Cardiac muscle cell (in vitro differentiated cells and primary cell): ENCODE results near the gene CMTM5. TPM values are rescaled to one million over a fixed set of nuclear protein-coding genes. Genes with fewer than 3 reads are reported as not detected.
"Not testable (repeated sequence)": the region's sequence is repeated elsewhere in the genome, so short reads cannot be mapped to it uniquely, and the experiment has no call there.

ENCODE experiments used
- DNase-seq, 2 donors: peaks; one replicate each; pipeline versions ENCODE4 v3.0.0 to v3.0.0-alpha.2; 2010 to 2017; ENCODE audit warnings: low read depth in 1 of 2, low spot score in 1 of 2
- H3K27ac ChIP-seq: fragments of 200-600 bp; sonication (generic); 2 replicates; pipeline ENCODE4 v1.5.1; 2016
- H3K27me3 ChIP-seq: fragments of 200-600 bp; sonication (generic); 2 replicates; pipeline ENCODE4 v1.6.0; 2016; ENCODE audit warnings: control low read depth
- H3K36me3 ChIP-seq: fragments of 200-600 bp; sonication (generic); 2 replicates; pipeline ENCODE4 v1.5.1; 2016; ENCODE audit warnings: control low read depth
- H3K4me1 ChIP-seq: fragments of 200-600 bp; sonication (generic); 2 replicates; pipeline ENCODE4 v1.8.1; 2017; ENCODE audit warnings: low read depth, mild to moderate bottlenecking, mixed run types
- H3K4me3 ChIP-seq: fragments of 200-600 bp; sonication (generic); 2 replicates; pipeline ENCODE4 v1.5.1; 2016; ENCODE audit warnings: mild to moderate bottlenecking
- H3K9me3 ChIP-seq: fragments of 200-600 bp; sonication (generic); 2 replicates; pipeline ENCODE4 v1.5.1; 2017; ENCODE audit warnings: low read depth, mild to moderate bottlenecking, control low read depth
- polyA plus RNA-seq: library from polyadenylated mRNA; unstranded; fragments of >200 nt; fragmentation: Nextera tagmentation; extraction: Ambion mirVana; gene quantifications from 2 replicates; pipeline ENCODE4 v1.2.1, GENCODE V29; 2016
- total RNA-seq: library from RNA; depleted of rRNA; stranded (reverse); fragments of >200 nt; gene quantifications from 2 replicates; pipeline ENCODE4 v1.2.3, GENCODE V29; 2016
- TF ChIP-seq, protein P1 (sequence below): IDR thresholded peaks from 2 replicates; pipeline ENCODE4 v1.5.1; 2012; ENCODE audit warnings: low read depth, mild to moderate bottlenecking, low read length

The CMTM5 gene
- total and polyA plus RNA-seq, 2 experiments from 2014 or later, result 0.21 to 31.4 TPM

DNA sequence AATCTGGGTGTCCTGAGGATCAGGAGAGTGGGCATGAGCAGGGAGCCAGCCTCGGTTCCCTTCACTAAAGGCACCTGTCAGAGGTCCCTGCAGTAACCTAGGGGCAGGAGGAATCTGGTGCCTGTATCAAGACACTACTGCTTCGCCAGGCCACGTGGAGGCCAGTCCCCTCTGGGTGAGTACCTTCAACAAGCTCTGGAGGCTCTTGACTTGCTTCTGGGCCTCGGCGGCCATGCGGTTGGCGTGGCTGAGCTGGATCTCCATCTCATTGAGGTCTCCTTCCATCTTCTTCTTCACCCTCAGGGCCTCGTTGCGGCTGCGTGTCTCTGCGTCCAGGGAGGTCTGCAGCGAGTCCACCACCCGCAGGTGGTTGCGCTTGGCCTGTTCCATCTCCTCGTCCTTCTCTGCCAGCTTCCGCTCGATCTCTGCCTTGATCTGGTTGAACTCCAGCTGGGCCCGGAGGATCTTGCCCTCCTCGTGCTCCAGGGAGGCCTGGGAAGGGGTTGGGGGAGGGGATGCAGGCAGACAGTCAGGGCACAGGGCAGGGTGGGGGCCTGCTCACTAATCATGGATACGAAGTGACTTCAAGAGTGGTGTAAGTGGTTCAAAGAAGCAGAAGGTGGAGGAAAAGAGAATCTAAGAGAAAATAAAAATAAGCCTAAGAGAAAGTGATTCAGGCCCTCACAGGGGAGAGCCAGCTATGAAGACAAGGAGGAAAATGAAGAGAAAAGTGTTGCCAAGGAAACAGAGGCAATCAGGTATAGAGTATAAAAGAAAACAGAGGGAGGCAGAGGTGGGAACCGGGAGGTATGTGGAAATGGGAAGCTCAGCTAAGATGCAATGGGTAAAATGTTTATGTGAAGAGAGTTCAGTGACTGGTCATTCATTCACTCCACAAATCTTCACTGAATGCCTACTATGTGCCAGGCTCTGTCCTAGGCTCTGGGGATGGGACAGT lies 39.3 kb downstream of the CMTM5 start:
- DNase-seq, result no peak
- no peaks in the 10 kb centered on the region for H3K36me3 ChIP-seq
- H3K27ac ChIP-seq, result peak overlapping the region; percentile 30
- peaks cover 28% of the 10 kb centered on the region for H3K4me1 ChIP-seq
- H3K4me3 ChIP-seq, result no peak overlapping the region
- TF ChIP-seq, protein P1, sequence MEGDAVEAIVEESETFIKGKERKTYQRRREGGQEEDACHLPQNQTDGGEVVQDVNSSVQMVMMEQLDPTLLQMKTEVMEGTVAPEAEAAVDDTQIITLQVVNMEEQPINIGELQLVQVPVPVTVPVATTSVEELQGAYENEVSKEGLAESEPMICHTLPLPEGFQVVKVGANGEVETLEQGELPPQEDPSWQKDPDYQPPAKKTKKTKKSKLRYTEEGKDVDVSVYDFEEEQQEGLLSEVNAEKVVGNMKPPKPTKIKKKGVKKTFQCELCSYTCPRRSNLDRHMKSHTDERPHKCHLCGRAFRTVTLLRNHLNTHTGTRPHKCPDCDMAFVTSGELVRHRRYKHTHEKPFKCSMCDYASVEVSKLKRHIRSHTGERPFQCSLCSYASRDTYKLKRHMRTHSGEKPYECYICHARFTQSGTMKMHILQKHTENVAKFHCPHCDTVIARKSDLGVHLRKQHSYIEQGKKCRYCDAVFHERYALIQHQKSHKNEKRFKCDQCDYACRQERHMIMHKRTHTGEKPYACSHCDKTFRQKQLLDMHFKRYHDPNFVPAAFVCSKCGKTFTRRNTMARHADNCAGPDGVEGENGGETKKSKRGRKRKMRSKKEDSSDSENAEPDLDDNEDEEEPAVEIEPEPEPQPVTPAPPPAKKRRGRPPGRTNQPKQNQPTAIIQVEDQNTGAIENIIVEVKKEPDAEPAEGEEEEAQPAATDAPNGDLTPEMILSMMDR, result no peak
- H3K9me3 ChIP-seq, result no peaks in the 10 kb centered on the region
- H3K27me3 ChIP-seq, result no peaks in the 10 kb centered on the region

DNA sequence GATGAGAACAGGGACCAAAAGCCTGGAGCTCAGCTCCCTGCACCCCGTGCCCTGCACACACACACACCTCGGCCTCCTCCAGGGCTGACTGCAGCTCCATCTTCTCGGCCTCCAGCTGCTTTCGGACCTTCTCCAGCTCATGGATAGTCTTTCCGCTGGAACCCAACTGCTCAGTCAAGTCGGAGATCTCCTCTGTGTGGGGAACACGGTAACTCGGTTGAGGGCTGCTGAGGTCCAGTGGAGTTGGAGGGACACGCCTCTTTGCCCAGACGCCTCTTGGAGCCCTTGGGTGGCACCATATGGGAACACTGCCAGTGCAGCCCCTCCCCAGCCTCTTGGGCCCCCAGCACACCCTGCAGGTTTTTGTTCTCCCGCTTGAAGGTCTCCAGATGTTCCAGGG lies 40.0 kb downstream of the CMTM5 start:
- no peak overlapping the region for H3K4me3 ChIP-seq
- no peaks in the 10 kb centered on the region for H3K36me3 ChIP-seq
- H3K27ac ChIP-seq, result peak overlapping the region; percentile 30
- no peaks in the 10 kb centered on the region for H3K27me3 ChIP-seq
- H3K4me1 ChIP-seq, result peaks cover 22% of the 10 kb centered on the region
- H3K9me3 ChIP-seq, result no peaks in the 10 kb centered on the region
- DNase-seq, result no peak
- TF ChIP-seq, protein P1, result no peak

- H3K27me3 ChIP-seq, DNase-seq, H3K27ac ChIP-seq, H3K4me3 ChIP-seq, H3K9me3 ChIP-seq, H3K36me3 ChIP-seq: not testable (repeated sequence)
- H3K4me1 ChIP-seq, result peaks cover 22% of the 10 kb centered on the region
These were observed 40.4 kb downstream of the CMTM5 start for GRCh38 chr14:23417269-23417668.

DNA sequence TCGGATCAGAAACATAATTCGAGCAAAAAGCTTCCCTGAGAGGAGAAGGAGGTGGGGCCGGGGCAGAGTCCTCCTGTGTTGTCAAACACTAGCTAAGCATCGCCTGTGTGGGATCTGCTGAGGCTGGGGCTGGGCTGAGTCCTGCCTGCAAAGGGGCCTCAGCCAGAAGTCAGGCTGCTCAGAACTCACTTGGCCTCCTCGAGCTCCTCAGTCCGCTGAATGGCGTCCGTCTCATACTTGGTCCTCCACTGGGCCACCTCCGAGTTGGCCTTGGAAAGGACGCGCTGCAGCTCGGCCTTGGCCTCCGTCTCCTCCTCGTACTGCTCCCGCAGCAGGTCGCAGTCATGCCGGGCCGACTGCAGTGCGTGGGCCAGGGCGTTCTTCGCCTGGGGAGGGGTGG lies 41.2 kb downstream of the CMTM5 start:
- no peak overlapping the region for H3K4me3 ChIP-seq
- no peak overlapping the region for H3K27ac ChIP-seq
- TF ChIP-seq, protein P1, result no peak
- H3K36me3 ChIP-seq, result no peaks in the 10 kb centered on the region
- no peaks in the 10 kb centered on the region for H3K9me3 ChIP-seq
- no peak for DNase-seq
- peaks cover 22% of the 10 kb centered on the region for H3K4me1 ChIP-seq
- H3K27me3 ChIP-seq, result no peaks in the 10 kb centered on the region

GRCh38 chr14:23419646-23420045 lies 42.8 kb downstream of the CMTM5 start:
- not testable (repeated sequence) for DNase-seq, H3K27me3 ChIP-seq, H3K36me3 ChIP-seq, H3K9me3 ChIP-seq, H3K27ac ChIP-seq, H3K4me3 ChIP-seq
- peaks cover 15% of the 10 kb centered on the region for H3K4me1 ChIP-seq

GRCh38 chr14:23421594-23421993 lies 44.7 kb downstream of the CMTM5 start:
- no peak for DNase-seq
- Histone ChIP-seq H3K27me3 (no peaks in the 10 kb centered on the region), H3K9me3 (no peaks in the 10 kb centered on the region), H3K36me3 (no peaks in the 10 kb centered on the region), H3K4me1 (peaks cover 1% of the 10 kb centered on the region), H3K27ac (no peak overlapping the region), H3K4me3 (no peak overlapping the region)
- TF ChIP-seq, protein P1, result no peak
